ENCODE results near the gene DDX49. TPM values are rescaled to one million over a fixed set of nuclear protein-coding genes. Genes with fewer than 3 reads are reported as not detected.

The DDX49 gene
- total RNA-seq, 1 donor from 2014 or later = 68.3 TPM

DNA sequence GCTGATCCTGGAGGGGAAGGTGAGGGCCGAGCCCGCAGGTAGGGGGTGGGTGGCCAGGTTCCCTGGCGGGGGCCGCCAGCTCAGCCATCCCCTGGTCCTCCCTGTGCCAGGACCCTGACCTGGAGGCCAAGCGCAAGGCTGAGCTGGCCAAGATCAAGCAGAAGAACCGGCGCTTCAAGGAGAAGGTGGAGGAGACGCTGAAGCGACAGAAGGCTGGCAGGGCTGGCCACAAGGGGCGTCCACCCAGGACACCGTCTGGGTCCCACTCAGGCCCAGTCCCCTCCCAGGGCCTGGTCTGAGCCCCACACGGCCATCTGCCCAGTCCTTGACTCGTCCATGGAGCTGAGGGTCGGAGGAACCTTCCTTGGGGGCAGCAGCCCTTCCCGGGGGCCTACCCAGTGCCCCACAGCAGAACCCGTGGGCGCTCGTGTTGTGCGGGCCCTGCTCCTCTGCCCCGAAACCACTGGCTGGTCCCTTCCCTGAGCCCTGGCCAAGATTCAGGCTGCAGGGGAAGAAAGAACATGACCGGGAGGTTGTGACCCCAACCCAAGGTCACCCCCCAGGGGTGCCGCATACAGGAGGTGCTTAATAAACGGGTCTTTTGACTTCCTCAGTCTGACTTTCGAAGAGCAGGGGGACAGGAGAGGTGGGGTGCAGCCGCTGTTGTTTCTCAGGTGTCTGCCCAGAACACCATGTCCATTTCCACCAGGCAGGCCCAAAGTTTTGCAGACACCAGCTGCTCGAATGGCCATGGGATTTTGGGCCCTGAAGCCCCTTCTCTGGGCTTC lies 8.7 kb downstream of the DDX49 start:
- no peaks in the 10 kb centered on the region for H3K4me1 Mint-ChIP-seq (ENCODE audit: low read depth, unreplicated experiment)
- TF ChIP-seq, protein P1, sequence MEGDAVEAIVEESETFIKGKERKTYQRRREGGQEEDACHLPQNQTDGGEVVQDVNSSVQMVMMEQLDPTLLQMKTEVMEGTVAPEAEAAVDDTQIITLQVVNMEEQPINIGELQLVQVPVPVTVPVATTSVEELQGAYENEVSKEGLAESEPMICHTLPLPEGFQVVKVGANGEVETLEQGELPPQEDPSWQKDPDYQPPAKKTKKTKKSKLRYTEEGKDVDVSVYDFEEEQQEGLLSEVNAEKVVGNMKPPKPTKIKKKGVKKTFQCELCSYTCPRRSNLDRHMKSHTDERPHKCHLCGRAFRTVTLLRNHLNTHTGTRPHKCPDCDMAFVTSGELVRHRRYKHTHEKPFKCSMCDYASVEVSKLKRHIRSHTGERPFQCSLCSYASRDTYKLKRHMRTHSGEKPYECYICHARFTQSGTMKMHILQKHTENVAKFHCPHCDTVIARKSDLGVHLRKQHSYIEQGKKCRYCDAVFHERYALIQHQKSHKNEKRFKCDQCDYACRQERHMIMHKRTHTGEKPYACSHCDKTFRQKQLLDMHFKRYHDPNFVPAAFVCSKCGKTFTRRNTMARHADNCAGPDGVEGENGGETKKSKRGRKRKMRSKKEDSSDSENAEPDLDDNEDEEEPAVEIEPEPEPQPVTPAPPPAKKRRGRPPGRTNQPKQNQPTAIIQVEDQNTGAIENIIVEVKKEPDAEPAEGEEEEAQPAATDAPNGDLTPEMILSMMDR (IDR thresholded peaks at IDR 0.05; ENCODE audit: insufficient read depth, low read depth, low read length) = no peak
- TF ChIP-seq EZH2 (IDR thresholded peaks at IDR 0.05; ENCODE audit: insufficient read depth, low read length) = no peak
- Histone ChIP-seq H3K27ac (ENCODE audit: low read depth, low read length) (no peak overlapping the region), H4K20me1 (ENCODE audit: insufficient read depth, low read length) (peaks cover 56% of the 10 kb centered on the region), H3K9ac (ENCODE audit: low read length) (no peak overlapping the region), H3K79me2 (ENCODE audit: insufficient read depth, low read length) (no peaks in the 10 kb centered on the region), H3K4me3 (ENCODE audit: insufficient read depth, low read depth, low read length) (no peak overlapping the region), H3K4me1 (ENCODE audit: insufficient read depth, low read length) (no peaks in the 10 kb centered on the region), H3K4me2 (ENCODE audit: low read length) (no peak overlapping the region), H3K9me3 (ENCODE audit: insufficient read depth, low read depth, low read length) (no peaks in the 10 kb centered on the region), H2AFZ (ENCODE audit: low read depth, low read length) (no peak overlapping the region), H3K36me3 (ENCODE audit: insufficient read depth, low read length) (peaks cover 5% of the 10 kb centered on the region), H3K27me3 (ENCODE audit: insufficient read depth, low read length) (no peaks in the 10 kb centered on the region)
- no peak for DNase-seq (ENCODE audit: low read depth)
- H3K4me3 Mint-ChIP-seq (ENCODE audit: unreplicated experiment) = no peak overlapping the region
- H3K36me3 Mint-ChIP-seq (ENCODE audit: low read depth, unreplicated experiment) = peaks cover 24% of the 10 kb centered on the region
- no peaks in the 10 kb centered on the region for H3K9me3 Mint-ChIP-seq (ENCODE audit: unreplicated experiment)
- FAIRE-seq = no peak
- no peak overlapping the region for H3K27ac Mint-ChIP-seq (ENCODE audit: unreplicated experiment)
- H3K27me3 Mint-ChIP-seq (ENCODE audit: low read depth, unreplicated experiment) = no peaks in the 10 kb centered on the region

GRCh38 chr19:18929311-18929710 lies 9.8 kb downstream of the DDX49 start:
- Histone ChIP-seq H3K27me3 (ENCODE audit: insufficient read depth, low read length) (no peaks in the 10 kb centered on the region), H3K9ac (ENCODE audit: low read length) (no peak overlapping the region), H4K20me1 (ENCODE audit: insufficient read depth, low read length) (peaks cover 57% of the 10 kb centered on the region), H3K4me1 (ENCODE audit: insufficient read depth, low read length) (no peaks in the 10 kb centered on the region), H3K4me2 (ENCODE audit: low read length) (no peak overlapping the region), H3K9me3 (ENCODE audit: insufficient read depth, low read depth, low read length) (no peaks in the 10 kb centered on the region), H2AFZ (ENCODE audit: low read depth, low read length) (no peak overlapping the region), H3K4me3 (ENCODE audit: insufficient read depth, low read depth, low read length) (no peak overlapping the region), H3K79me2 (ENCODE audit: insufficient read depth, low read length) (no peaks in the 10 kb centered on the region), H3K27ac (ENCODE audit: low read depth, low read length) (no peak overlapping the region), H3K36me3 (ENCODE audit: insufficient read depth, low read length) (peaks cover 5% of the 10 kb centered on the region)
- Mint-ChIP-seq H3K27ac (ENCODE audit: unreplicated experiment) (no peak overlapping the region), H3K4me1 (ENCODE audit: low read depth, unreplicated experiment) (no peaks in the 10 kb centered on the region), H3K27me3 (ENCODE audit: low read depth, unreplicated experiment) (no peaks in the 10 kb centered on the region), H3K36me3 (ENCODE audit: low read depth, unreplicated experiment) (peaks cover 27% of the 10 kb centered on the region), H3K4me3 (ENCODE audit: unreplicated experiment) (no peak overlapping the region), H3K9me3 (ENCODE audit: unreplicated experiment) (no peaks in the 10 kb centered on the region)
- TF ChIP-seq, protein P1 (IDR thresholded peaks at IDR 0.05; ENCODE audit: insufficient read depth, low read depth, low read length) = no peak
- TF ChIP-seq EZH2 (IDR thresholded peaks at IDR 0.05; ENCODE audit: insufficient read depth, low read length) = no peak
- FAIRE-seq = no peak
- no peak for DNase-seq (ENCODE audit: low read depth)
